Adrenal gland (tissue), 12 donors: ENCODE data around the gene SLC22A5. TPM values are rescaled to one million over a fixed set of nuclear protein-coding genes. Genes with fewer than 3 reads are reported as not detected.

Experiments
- DNase-seq, 7 donors: peaks; one replicate each; pipeline ENCODE4 v3.0.0-alpha.2; 2019 to 2020
- H3K27ac ChIP-seq, 5 donors: fragments of 200-600 bp; sonication (generic) in 4 of 5; 1 replicate in 3 of 5; 2 replicates in 2 of 5; pipeline versions ENCODE4 v1.5.1 to v1.8.0; 2016 to 2020; ENCODE audit warnings: mild to moderate bottlenecking in 1 of 5
- H3K27me3 ChIP-seq: fragments of 200-600 bp; 2 replicates; pipeline ENCODE4 v1.8.0; 2021
- H3K36me3 ChIP-seq, 2 donors: fragments of 200-600 bp; replicated peaks in 1 of 2; 1 replicate in 1 of 2; 2 replicates in 1 of 2; pipeline versions ENCODE4 v1.5.1 to v1.8.0; 2018 to 2022
- H3K4me1 ChIP-seq, 2 donors: fragments of 200-600 bp; replicated peaks in 1 of 2; 1 replicate in 1 of 2; 2 replicates in 1 of 2; pipeline versions ENCODE4 v1.5.1 to v1.8.0; 2018 to 2021
- H3K4me3 ChIP-seq, 4 donors: fragments of 200-600 bp; sonication (generic) in 3 of 4; one replicate each; pipeline ENCODE4 v1.5.1; 2016 to 2018
- H3K9me3 ChIP-seq, 3 donors: fragments of 200-600 bp; sonication (generic) in 1 of 3; replicated peaks in 1 of 3; 1 replicate in 2 of 3; 2 replicates in 1 of 3; pipeline versions ENCODE4 v1.5.1 to v1.8.0; 2016 to 2021
- CTCF ChIP-seq, 6 experiments: fragments of 450-650 bp in 4 of 6; fragments of 200-600 bp in 2 of 6; sonication (generic) in 1 of 6; IDR thresholded peaks; 1 replicate in 5 of 6; 2 replicates in 1 of 6; pipeline versions ENCODE4 v1.5.1 to v1.8.0; 2016 to 2021; ENCODE audit warnings: antibody characterized with exemption in 6 of 6, mild to moderate bottlenecking in 2 of 6, moderate library complexity in 1 of 6
- POLR2A ChIP-seq, 2 donors: fragments of 450-650 bp; IDR thresholded peaks; one replicate each; pipeline ENCODE4 v1.6.1; 2017; ENCODE audit warnings: antibody characterized with exemption in 2 of 2, mild to moderate bottlenecking in 2 of 2, moderate library complexity in 1 of 2
- WGBS, 4 donors: extraction: QIAGEN DNeasy Blood & Tissue Kit in 2 of 4; methylation state at CpG; one replicate each; pipeline versions ENCODE4 v1.1.5 to v1.1.7; 2013 to 2017; 5-methylcytosine and 5-hydroxymethylcytosine counted together
- intact Hi-C, 2 donors: fragments of 100-400 bp; cut with DNase I; formaldehyde crosslinking; loops; one replicate each; pipeline versions ENCODE4 v1.14.1 to v1.15.0; 2022 to 2023
- polyA plus RNA-seq, 3 donors: library from polyadenylated mRNA; stranded (reverse); fragments of 200-250 nt in 2 of 3; fragments of 350-450 nt in 1 of 3; fragmentation: Illumina TruSeq in 1 of 3; extraction: RNeasy Lipid Tissue Mini Kit (QIAGEN cat#74804) in 1 of 3; gene quantifications; one replicate each; pipeline ENCODE4 v1.2.3, GENCODE V29; 2013 to 2014
- total RNA-seq, 9 donors: library from RNA; depleted of rRNA in 4 of 9; stranded (reverse); fragments of >200 nt in 4 of 9; fragments of 120-200 nt in 1 of 9; fragmentation: NEBNext Ultra II Directional in 1 of 9; extraction: Animal tissue kit (Norgen Biotek cat#: 25700) in 1 of 9; gene quantifications; one replicate each; pipeline versions ENCODE4 v1.1.0 to v1.2.4, GENCODE V29; 2013 to 2023
- donor health status: healthy with polysubstance abuse.
- donor health status: Bipolar disorder and iron deficiency.
- donor health status: DM: yes; HTN: yes; CAD: no.
- donor health status: DM: no; HTN: no; CAD: no.
- donor health status: DM: no; HTN: no; CAD: no.
- donor health status: DM: yes; HTN: yes; CAD: no.

SLC22A5 gene
- total and polyA plus RNA-seq, 12 donors, result 4.4 to 24.1 (median 13.7) TPM

GRCh38 chr5:132344775-132345514 is 24.6 kb upstream of the SLC22A5 start:
- no peaks in the 10 kb centered on the region for H3K36me3 ChIP-seq
- no peak overlapping the region for H3K27ac ChIP-seq
- no peak for DNase-seq
- no peak overlapping the region for H3K4me3 ChIP-seq
- intact Hi-C loops, result no loop called here
- H3K9me3 ChIP-seq, result no peaks in the 10 kb centered on the region
- WGBS, 4 donors, result 75 to 83% (median 76%) methylated on average over 5 of the region's 5 CpGs
- no peak for TF ChIP-seq CTCF (IDR thresholded peaks at IDR 0.05)
- no peak for TF ChIP-seq POLR2A (IDR thresholded peaks at IDR 0.05)
- no peaks in the 10 kb centered on the region for H3K27me3 ChIP-seq
- no peaks in the 10 kb centered on the region for H3K4me1 ChIP-seq

GRCh38 chr5:132353486-132353995 is 16.0 kb upstream of the SLC22A5 start:
- WGBS, 4 donors, result 91 to 100% (median 98%) methylated on average over 1 of the region's 1 CpG

GRCh38 chr5:132354381-132355139 is 14.9 kb upstream of the SLC22A5 start:
- TF ChIP-seq CTCF (IDR thresholded peaks at IDR 0.05) (no peak), POLR2A (IDR thresholded peaks at IDR 0.05) (no peak)
- intact Hi-C loops, result no loop called here
- H3K27me3 ChIP-seq, result no peaks in the 10 kb centered on the region
- H3K4me3 ChIP-seq, result no peak overlapping the region
- WGBS, 4 donors, result 82 to 94% (median 89%) methylated on average over 1 of the region's 1 CpG
- H3K36me3 ChIP-seq, result no peaks in the 10 kb centered on the region
- DNase-seq, result peak in 1 of 7 donors; percentile 47
- H3K27ac ChIP-seq, result peak overlapping the region in 2 of 5 donors; percentile 41 to 63
- no peaks in the 10 kb centered on the region for H3K9me3 ChIP-seq
- no peaks in the 10 kb centered on the region for H3K4me1 ChIP-seq

More at GRCh38 chr5:132353486-132353995, 16.0 kb upstream of the SLC22A5 start:
- Histone ChIP-seq H3K36me3 (no peaks in the 10 kb centered on the region), H3K27ac (no peak overlapping the region), H3K9me3 (no peaks in the 10 kb centered on the region), H3K4me1 (no peaks in the 10 kb centered on the region), H3K27me3 (no peaks in the 10 kb centered on the region), H3K4me3 (no peak overlapping the region)
- no peak for TF ChIP-seq CTCF (IDR thresholded peaks at IDR 0.05)
- no peak for TF ChIP-seq POLR2A (IDR thresholded peaks at IDR 0.05)
- intact Hi-C loops, result no loop called here
- DNase-seq, result no peak

GRCh38 chr5:132355140-132355765 is 14.3 kb upstream of the SLC22A5 start:
- intact Hi-C loops, result no loop called here
- DNase-seq, result no peak
- H3K27ac ChIP-seq, result peak overlapping the region in 2 of 5 donors; percentile 41 to 63
- no peaks in the 10 kb centered on the region for H3K27me3 ChIP-seq
- TF ChIP-seq CTCF (IDR thresholded peaks at IDR 0.05), result no peak
- no peak for TF ChIP-seq POLR2A (IDR thresholded peaks at IDR 0.05)
- WGBS, 4 donors, result 93 to 100% (median 100%) methylated on average over 3 of the region's 3 CpGs
- H3K36me3 ChIP-seq, result no peaks in the 10 kb centered on the region
- H3K4me3 ChIP-seq, result no peak overlapping the region
- H3K4me1 ChIP-seq, result no peaks in the 10 kb centered on the region
- no peaks in the 10 kb centered on the region for H3K9me3 ChIP-seq
